Ectodermal cell (in vitro differentiated cells): Measurements from ENCODE around the gene DESI2.
"Not testable (repeated sequence)": the region's sequence is repeated elsewhere in the genome, so short reads cannot be mapped to it uniquely, and the experiment has no call there.

Experiments used
- H3K27ac ChIP-seq: 2 replicates; pipeline ENCODE4 v1.7.0; 2013; ENCODE audit warnings: mild to moderate bottlenecking, low read depth, low read length; ENCODE audit not compliant: insufficient read depth, poor library complexity, severe bottlenecking
- H3K27me3 ChIP-seq: 2 replicates; pipeline ENCODE4 v1.7.0; 2013; ENCODE audit warnings: mild to moderate bottlenecking, low read length; ENCODE audit not compliant: insufficient read depth, control insufficient read depth, poor library complexity, severe bottlenecking
- H3K36me3 ChIP-seq: one replicate; pipeline ENCODE4 v1.7.0; 2013; ENCODE audit warnings: low read length; ENCODE audit not compliant: control insufficient read depth, insufficient read depth
- H3K4me1 ChIP-seq: one replicate; pipeline ENCODE4 v1.7.0; 2013; ENCODE audit warnings: low read length; ENCODE audit not compliant: control insufficient read depth, insufficient read depth
- H3K4me3 ChIP-seq: 2 replicates; pipeline ENCODE4 v1.7.0; 2013; ENCODE audit warnings: low read depth, low read length, control low read depth; ENCODE audit not compliant: insufficient read depth
- H3K9me3 ChIP-seq: 2 replicates; pipeline ENCODE4 v1.7.0; 2013; ENCODE audit warnings: mild to moderate bottlenecking, low read length, moderate library complexity; ENCODE audit not compliant: control insufficient read depth
- WGBS, 2 experiments: methylation state at CpG; one replicate each; pipeline ENCODE4 v1.1.7; 2013; ENCODE audit warnings: missing lambda C conversion rate in 2 of 2; 5-methylcytosine and 5-hydroxymethylcytosine counted together

DESI2 gene

DNA sequence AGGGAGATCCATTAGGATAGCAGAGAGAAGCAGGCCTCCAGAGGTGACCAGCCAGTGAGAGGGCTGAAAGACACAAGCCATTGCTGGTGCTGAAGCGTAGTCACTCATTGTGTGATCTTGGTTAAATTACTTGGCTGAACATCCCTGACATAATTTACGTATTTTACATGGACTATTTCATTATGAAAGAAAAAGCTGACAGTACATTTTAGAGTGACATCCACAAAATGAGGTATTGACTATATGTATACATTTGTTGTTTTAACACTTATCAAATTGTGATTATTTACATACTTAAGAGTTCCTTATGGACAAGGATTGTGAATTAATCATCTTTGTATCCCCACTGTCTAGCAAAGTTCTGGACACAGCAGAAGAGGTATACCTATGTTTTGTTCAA lies 14.9 kb downstream of the DESI2 start:
- H3K27me3 ChIP-seq, result no peaks in the 10 kb centered on the region
- H3K4me1 ChIP-seq, result no peaks in the 10 kb centered on the region
- H3K4me3 ChIP-seq, result no peak overlapping the region
- H3K27ac ChIP-seq, result no peak overlapping the region
- H3K9me3 ChIP-seq, result no peaks in the 10 kb centered on the region
- WGBS, 2 experiments, result 98 to 100% methylated on average over 1 to 2 of the region's 2 CpGs
- peaks cover 4% of the 10 kb centered on the region for H3K36me3 ChIP-seq

DNA sequence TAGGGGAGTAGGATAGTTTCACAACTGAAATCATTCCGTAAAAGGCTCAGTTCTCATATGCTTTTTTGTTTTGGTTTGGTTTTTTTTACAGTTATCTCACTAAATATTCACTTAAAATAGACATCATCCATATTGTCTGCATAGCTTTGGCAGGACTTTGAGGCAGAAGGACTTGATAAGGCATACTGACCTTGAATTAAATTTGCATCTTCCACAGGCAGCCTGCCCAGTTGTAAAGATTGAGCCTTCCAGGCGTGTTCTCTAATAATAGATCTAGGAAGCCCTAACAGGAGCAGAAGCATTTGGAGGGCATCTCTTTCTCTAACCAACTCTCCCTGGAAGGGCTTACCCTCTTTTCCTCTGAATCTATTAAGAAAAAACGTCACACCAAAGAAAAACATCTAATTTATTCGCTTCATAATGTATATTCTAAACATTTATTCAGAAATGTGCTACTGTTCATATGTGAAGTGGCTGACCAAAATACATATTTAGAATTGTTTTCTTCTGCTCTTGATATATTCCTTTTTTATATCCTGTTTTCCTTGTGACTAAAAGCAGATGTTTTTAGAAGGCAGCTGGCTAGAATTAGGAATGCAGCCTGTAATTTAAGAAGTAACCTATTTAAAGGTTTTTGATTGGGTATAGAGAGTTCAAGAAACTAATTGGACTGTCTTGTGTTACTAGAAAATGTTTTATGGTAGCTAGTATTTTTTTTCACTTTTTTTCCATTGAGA lies 20.2 kb downstream of the DESI2 start:
- no peak overlapping the region for H3K27ac ChIP-seq
- H3K4me3 ChIP-seq, result no peak overlapping the region
- no peaks in the 10 kb centered on the region for H3K4me1 ChIP-seq
- H3K27me3 ChIP-seq, result no peaks in the 10 kb centered on the region
- WGBS, 2 experiments, result 49 to 71% methylated on average over 3 to 4 of the region's 4 CpGs
- no peaks in the 10 kb centered on the region for H3K9me3 ChIP-seq
- H3K36me3 ChIP-seq, result peaks cover 4% of the 10 kb centered on the region

DNA sequence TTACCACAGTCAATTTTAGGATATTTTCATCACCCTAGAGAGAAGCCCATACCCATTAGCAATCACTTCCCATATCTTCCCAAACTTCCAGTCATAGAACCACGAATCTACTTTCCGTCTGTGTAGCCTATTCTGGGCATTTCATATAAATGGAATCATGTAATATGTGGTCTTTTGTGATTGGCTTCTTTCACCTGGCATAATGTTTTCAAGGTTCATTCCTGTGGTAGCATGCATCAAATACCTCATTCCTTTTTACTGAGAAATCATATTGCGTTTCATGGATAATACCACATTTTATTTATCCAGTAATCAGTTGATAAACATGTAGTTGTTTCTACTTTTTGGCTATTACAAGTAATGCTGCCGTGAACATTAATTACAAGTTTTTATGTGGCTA lies 21.5 kb downstream of the DESI2 start:
- Histone ChIP-seq H3K27me3 (no peaks in the 10 kb centered on the region), H3K4me3 (no peak overlapping the region), H3K36me3 (peaks cover 4% of the 10 kb centered on the region), H3K27ac (no peak overlapping the region), H3K9me3 (no peaks in the 10 kb centered on the region), H3K4me1 (no peaks in the 10 kb centered on the region)
- 86 to 100% methylated on average over 1 to 3 of the region's 4 CpGs for WGBS, 2 experiments

DNA sequence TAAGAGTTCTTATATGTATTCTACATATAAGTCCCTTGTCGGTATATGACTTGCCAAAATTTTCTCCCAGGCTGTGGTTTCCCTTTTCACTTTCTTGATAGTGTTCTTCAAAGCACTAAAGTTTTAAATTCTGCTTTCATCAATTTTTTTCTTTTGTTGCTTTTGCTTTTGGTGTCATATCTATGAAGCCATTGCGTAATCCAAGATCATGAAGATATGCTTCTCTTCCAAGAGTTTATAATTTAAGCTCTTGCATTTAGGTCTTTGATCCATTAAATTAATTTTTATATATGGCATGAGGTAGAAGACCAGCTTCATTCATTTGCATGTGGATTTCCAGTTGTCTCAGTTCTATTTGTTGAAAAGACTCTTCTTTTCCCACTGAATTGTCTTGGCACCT lies 22.2 kb downstream of the DESI2 start:
- H3K4me3 ChIP-seq, result no peak overlapping the region
- H3K27me3 ChIP-seq, result no peaks in the 10 kb centered on the region
- H3K36me3 ChIP-seq, result peaks cover 4% of the 10 kb centered on the region
- 95 to 100% methylated on average over 1 to 2 of the region's 2 CpGs for WGBS, 2 experiments
- no peaks in the 10 kb centered on the region for H3K4me1 ChIP-seq
- no peak overlapping the region for H3K27ac ChIP-seq
- H3K9me3 ChIP-seq, result no peaks in the 10 kb centered on the region

DNA sequence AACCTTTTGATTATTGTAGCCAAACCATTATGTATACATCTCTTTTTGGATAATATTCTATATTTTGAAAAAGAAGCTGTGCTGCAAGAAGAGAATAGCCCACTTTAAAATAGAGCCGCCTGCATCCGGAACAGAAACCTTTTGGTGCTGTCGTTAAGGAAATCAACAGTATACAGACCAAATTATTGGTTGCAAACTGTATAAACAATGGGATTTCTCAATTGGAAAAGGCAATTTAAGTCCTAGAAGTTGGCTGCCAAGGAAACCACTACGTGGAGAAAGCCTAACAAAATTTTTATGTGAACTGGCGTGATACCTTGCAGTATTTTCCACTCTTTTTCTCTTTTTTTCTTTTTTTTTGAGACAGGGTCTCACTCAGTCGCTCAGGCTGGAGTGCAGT lies 25.8 kb downstream of the DESI2 start:
- no peak overlapping the region for H3K4me3 ChIP-seq
- H3K4me1 ChIP-seq, result no peaks in the 10 kb centered on the region
- 77 to 78% methylated on average over 6 of the region's 6 CpGs for WGBS, 2 experiments
- no peaks in the 10 kb centered on the region for H3K27me3 ChIP-seq
- H3K9me3 ChIP-seq, result no peaks in the 10 kb centered on the region
- H3K36me3 ChIP-seq, result no peaks in the 10 kb centered on the region
- H3K27ac ChIP-seq, result no peak overlapping the region

DNA sequence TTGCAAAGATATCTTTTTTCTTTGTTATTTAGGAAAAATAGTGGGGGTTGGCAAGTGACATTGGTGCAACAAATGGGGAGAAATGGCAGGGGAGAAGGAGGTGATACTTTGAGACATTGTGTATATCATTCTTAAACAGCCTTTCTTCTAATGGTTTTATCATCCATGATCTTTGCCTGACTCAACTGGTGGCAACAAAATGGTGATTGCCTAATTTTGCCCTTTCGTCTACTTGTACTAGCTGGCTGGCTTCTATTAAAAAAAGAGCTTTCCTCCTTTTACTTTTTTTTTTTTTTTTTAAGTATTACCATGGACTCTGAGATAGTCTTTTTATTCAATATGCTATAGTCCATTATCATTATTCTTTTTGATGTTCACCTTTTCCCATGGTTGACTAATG lies 27.7 kb downstream of the DESI2 start:
- Histone ChIP-seq H3K27ac (no peak overlapping the region), H3K4me3 (no peak overlapping the region), H3K36me3 (no peaks in the 10 kb centered on the region), H3K4me1 (no peaks in the 10 kb centered on the region), H3K27me3 (no peaks in the 10 kb centered on the region), H3K9me3 (no peaks in the 10 kb centered on the region)
- 94 to 100% methylated on average over 1 of the region's 1 CpG for WGBS, 2 experiments

DNA sequence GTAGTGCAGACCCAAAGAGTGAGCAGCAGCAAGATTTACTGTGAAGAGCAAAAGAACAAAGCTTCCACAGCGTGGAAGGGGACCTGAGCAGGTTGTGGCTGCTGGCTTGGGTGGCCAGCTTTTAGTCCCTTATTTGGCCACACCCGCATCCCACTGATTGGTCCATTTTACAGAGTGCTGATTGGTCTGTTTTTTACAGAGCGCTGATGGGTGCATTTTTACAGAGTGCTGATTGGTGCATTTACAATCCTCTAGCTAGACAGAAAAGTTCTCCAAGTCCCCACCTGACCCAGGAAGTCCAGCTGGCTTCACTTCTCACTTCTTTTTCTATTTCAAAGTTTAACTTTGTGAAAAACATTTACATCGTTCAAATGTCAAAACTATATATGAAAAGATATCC lies 29.2 kb downstream of the DESI2 start:
- H3K27me3 ChIP-seq, H3K4me1 ChIP-seq, H3K9me3 ChIP-seq, H3K36me3 ChIP-seq, H3K4me3 ChIP-seq, H3K27ac ChIP-seq: not testable (repeated sequence)
- WGBS, 2 experiments, result 97 to 98% methylated on average over 4 of the region's 4 CpGs

DNA sequence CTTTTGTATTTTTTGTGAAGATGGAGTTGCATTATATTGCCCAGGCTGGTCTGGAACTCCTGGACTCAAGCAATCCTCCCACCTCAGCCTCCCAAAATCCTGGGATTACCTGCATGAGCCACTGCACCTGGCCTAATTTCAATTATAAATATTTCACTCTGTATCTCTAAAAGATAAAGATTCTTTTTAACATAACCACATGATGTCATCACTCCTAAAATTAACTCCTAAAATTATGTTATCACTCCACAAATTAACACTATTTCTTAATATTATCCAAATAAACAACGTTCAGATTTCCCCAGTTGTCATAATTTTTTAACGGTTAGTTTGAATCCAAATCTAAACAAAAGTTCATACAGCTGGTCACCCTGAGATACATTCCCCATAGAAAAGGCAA lies 43.0 kb downstream of the DESI2 start:
- 96 to 98% methylated on average over 2 of the region's 2 CpGs for WGBS, 2 experiments
- H3K27ac ChIP-seq, result no peak overlapping the region
- no peaks in the 10 kb centered on the region for H3K4me1 ChIP-seq
- peaks cover 8% of the 10 kb centered on the region for H3K36me3 ChIP-seq
- no peak overlapping the region for H3K4me3 ChIP-seq
- no peaks in the 10 kb centered on the region for H3K9me3 ChIP-seq
- no peaks in the 10 kb centered on the region for H3K27me3 ChIP-seq

DNA sequence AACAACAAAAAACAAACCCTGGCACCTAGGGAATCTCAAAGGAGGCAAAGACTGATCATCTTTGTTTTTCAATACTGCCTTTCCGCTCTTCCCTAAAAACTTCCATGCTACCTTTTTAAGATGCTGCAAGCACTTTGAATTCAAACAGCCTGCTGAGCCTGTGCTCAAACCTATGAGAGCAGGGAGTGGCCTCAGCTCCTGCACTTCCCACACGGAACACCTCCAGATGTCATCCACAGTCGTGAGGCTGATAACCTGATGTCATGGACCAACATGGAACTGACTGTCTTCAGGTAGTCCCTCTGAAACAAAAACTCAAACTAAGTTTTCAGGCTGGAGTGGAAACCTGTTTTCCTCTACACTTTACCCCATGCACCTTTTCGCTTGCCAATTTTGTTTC lies 46.8 kb downstream of the DESI2 start:
- Histone ChIP-seq H3K4me3 (no peak overlapping the region), H3K9me3 (no peaks in the 10 kb centered on the region), H3K4me1 (no peaks in the 10 kb centered on the region), H3K36me3 (peaks cover 12% of the 10 kb centered on the region), H3K27ac (no peak overlapping the region), H3K27me3 (no peaks in the 10 kb centered on the region)
- 94 to 97% methylated on average over 4 of the region's 4 CpGs for WGBS, 2 experiments

DNA sequence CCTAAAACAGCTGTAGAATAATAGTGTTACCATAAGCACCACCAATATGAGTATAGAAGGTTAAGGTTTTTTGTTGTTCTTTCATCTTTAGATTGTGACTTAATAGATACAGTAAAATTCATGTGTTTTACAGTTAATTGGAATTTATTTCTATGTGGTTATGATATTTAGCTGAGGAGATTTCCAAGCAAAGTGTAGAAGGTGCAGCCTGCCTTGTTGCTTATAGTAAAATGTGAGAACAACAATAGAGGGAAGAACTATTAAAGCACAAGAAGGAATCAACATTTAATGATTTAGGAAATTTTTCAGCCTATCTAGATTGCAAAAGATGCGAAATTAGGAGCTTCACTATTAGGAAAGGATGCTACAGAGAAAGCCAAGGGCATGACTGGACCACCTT lies 47.9 kb downstream of the DESI2 start:
- WGBS, 2 experiments, result 100% methylated on average over 1 of the region's 1 CpG
- Histone ChIP-seq H3K27ac (no peak overlapping the region), H3K4me1 (no peaks in the 10 kb centered on the region), H3K4me3 (no peak overlapping the region), H3K27me3 (no peaks in the 10 kb centered on the region), H3K36me3 (peaks cover 12% of the 10 kb centered on the region), H3K9me3 (no peaks in the 10 kb centered on the region)

DNA sequence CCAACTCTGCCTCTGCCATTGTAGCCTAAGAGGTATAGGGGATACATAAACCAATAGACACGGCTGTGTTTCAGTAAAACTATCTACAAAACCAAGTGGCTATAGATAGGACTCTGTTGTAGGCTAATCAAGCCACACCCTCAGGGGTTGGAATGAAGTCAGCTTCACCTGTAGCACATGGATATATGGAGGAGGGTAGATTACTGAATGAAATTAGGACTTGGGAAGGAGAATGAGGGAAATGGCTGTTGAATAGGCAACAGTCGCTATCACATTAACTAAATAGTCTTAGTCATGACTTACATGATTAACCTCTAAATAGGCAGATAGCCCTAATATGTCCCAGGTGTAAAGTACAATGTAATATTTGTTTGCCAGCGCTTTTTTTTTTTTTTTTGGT lies 49.7 kb downstream of the DESI2 start:
- no peak overlapping the region for H3K4me3 ChIP-seq
- H3K27me3 ChIP-seq, result no peaks in the 10 kb centered on the region
- WGBS, 2 experiments, result 81 to 98% methylated on average over 3 of the region's 3 CpGs
- no peak overlapping the region for H3K27ac ChIP-seq
- peaks cover 18% of the 10 kb centered on the region for H3K36me3 ChIP-seq
- H3K4me1 ChIP-seq, result no peaks in the 10 kb centered on the region
- H3K9me3 ChIP-seq, result no peaks in the 10 kb centered on the region
